GM10266 (cell line): ENCODE measurements around the gene CCDC17.

Experiments
- DNase-seq: peaks from one replicate; pipeline ENCODE4 v3.0.0; 2012; ENCODE audit errors: extremely low spot score
- TF ChIP-seq, protein P1 (sequence below): IDR thresholded peaks from 2 replicates; pipeline ENCODE4 v1.5.1; 2012; ENCODE audit warnings: mild to moderate bottlenecking, low read depth; ENCODE audit not compliant: control insufficient read depth, insufficient read depth; ENCODE audit errors: missing control alignments

CCDC17 gene

DNA sequence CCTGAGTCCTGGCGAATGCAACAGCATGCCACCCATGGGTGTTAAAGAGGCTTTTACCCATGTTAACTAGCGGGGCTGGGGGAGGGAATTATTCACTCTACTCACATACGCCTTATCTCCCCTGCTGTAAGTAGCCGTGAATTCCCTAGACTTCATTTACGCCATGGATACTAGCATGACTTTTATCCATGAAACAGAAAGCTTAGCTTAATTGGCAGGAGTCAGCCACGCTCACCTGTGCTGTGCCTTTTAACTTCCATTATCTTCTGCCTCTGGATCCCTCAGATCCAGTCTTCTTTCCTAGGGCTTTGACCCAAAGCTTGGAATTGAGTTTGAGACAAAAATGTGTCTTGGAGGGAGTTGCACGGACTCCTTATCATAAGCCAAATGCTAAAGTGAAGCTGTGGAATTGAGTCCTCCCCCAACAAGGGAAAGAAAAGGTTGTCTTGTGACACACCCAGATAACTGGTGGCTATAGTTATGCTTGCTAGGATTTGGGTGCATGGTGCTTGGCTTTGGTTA, 49.7 kb downstream of the CCDC17 start:
- TF ChIP-seq, protein P1, sequence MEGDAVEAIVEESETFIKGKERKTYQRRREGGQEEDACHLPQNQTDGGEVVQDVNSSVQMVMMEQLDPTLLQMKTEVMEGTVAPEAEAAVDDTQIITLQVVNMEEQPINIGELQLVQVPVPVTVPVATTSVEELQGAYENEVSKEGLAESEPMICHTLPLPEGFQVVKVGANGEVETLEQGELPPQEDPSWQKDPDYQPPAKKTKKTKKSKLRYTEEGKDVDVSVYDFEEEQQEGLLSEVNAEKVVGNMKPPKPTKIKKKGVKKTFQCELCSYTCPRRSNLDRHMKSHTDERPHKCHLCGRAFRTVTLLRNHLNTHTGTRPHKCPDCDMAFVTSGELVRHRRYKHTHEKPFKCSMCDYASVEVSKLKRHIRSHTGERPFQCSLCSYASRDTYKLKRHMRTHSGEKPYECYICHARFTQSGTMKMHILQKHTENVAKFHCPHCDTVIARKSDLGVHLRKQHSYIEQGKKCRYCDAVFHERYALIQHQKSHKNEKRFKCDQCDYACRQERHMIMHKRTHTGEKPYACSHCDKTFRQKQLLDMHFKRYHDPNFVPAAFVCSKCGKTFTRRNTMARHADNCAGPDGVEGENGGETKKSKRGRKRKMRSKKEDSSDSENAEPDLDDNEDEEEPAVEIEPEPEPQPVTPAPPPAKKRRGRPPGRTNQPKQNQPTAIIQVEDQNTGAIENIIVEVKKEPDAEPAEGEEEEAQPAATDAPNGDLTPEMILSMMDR, result no peak
- DNase-seq, result no peak

DNA sequence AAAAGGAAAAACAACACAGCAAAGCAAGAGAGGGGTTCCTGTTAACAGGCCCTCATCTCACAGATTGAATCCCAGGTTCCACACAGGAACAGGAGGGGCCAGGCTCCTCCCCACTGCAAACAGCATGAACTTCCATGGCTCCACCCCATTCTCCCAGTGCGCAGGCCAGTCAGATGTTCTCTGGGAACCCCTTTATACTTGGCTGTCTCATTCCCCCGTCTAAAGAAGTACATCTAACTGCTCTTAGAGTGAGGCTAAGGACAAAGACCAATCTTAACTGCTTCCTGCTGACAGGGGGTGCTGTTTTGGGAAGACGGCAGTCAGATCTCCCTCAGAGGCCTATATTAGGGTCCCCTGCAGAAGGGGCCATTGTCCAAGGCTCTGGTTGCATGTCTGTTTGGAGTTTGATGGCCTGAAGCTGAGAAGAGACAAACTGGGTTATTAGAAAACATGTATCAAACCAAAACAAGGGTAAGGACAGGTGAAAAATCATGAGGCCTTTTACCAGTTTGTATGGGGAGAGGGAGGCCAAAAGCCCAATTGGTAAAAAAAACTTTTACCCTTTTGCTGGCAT, 50.5 kb downstream of the CCDC17 start:
- TF ChIP-seq, protein P1, result peak; percentile 23
- DNase-seq, result no peak

DNA sequence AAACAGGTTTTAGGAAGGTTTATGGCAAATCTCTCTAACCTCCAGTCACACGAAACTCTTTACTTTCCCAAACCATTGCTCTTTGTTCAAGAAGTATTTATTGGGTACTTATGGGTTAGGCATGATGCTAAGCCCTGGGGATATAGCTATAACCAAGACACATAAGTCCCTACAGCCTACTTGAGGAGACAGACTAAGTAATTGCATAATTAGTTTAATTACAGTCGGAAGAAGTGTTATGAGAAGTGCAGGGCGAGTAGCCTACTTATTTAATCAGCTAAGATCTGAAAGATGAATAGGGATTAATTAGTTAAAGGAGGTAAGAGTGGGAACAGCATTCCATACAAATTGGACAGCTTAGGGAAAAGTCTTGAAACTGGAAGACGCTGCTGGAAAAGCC, 53.2 kb downstream of the CCDC17 start:
- TF ChIP-seq, protein P1, result no peak
- DNase-seq, result no peak
